GM18498 (cell line): Measurements from ENCODE around the gene SLC35E1.

Source experiments
- ATAC-seq: cut with Tn5 transposase; IDR thresholded peaks from one replicate; pipeline ENCODE4 v1.9.1; 2021; ENCODE audit warnings: mild to moderate bottlenecking, moderate library complexity; ENCODE audit not compliant: unreplicated experiment

Gene SLC35E1

GRCh38 chr19:16599655-16600346, 27.6 kb upstream of the SLC35E1 start:
- no peak for ATAC-seq

GRCh38 chr19:16598848-16599247, 26.6 kb upstream of the SLC35E1 start:
- ATAC-seq, result no peak

- ATAC-seq, result no peak
Measured at GRCh38 chr19:16596399-16596798, 24.2 kb upstream of the SLC35E1 start.

- no peak for ATAC-seq
Measured at GRCh38 chr19:16595097-16595496, 22.9 kb upstream of the SLC35E1 start.

- ATAC-seq, result no peak
Measured at GRCh38 chr19:16594681-16595091, 22.5 kb upstream of the SLC35E1 start.

- ATAC-seq, result no peak
Measured at GRCh38 chr19:16594131-16594586, 21.9 kb upstream of the SLC35E1 start.

GRCh38 chr19:16593181-16593580, 21.0 kb upstream of the SLC35E1 start:
- no peak for ATAC-seq

- no peak for ATAC-seq
Measured at GRCh38 chr19:16591803-16592556, 19.8 kb upstream of the SLC35E1 start.

GRCh38 chr19:16590876-16591802, 18.9 kb upstream of the SLC35E1 start:
- no peak for ATAC-seq

GRCh38 chr19:16589917-16590316, 17.7 kb upstream of the SLC35E1 start:
- ATAC-seq, result no peak

- ATAC-seq, result no peak
Measured at GRCh38 chr19:16588824-16589577, 16.8 kb upstream of the SLC35E1 start.

GRCh38 chr19:16587833-16588823, 15.9 kb upstream of the SLC35E1 start:
- peak; percentile 32 for ATAC-seq

GRCh38 chr19:16586991-16587832, 15.0 kb upstream of the SLC35E1 start:
- ATAC-seq, result no peak

- ATAC-seq, result no peak
Measured at GRCh38 chr19:16586477-16586871, 14.3 kb upstream of the SLC35E1 start.

GRCh38 chr19:16585808-16586476, 13.7 kb upstream of the SLC35E1 start:
- ATAC-seq, result peak; percentile 27

GRCh38 chr19:16585094-16585801, 13.0 kb upstream of the SLC35E1 start:
- ATAC-seq, result no peak
